PFSK-1 (cell line): ENCODE measurements around the gene LDLRAD4.

Experiments
- POLR2AphosphoS5 ChIP-seq: IDR thresholded peaks from 2 replicates; pipeline ENCODE4 v1.6.1; 2012; ENCODE audit warnings: low read depth, mild to moderate bottlenecking, control low read depth, low read length, moderate library complexity
- REST ChIP-seq, 2 experiments: IDR thresholded peaks; 2 replicates each; pipeline versions ENCODE4 v1.6.1 to v1.8.0; 2011 to 2012; ENCODE audit warnings: low read depth in 2 of 2, low read length in 2 of 2, control low read depth in 1 of 2, inconsistent platforms in 1 of 2, mild to moderate bottlenecking in 1 of 2, moderate library complexity in 1 of 2; ENCODE audit not compliant: insufficient read depth in 1 of 2
- TAF1 ChIP-seq: IDR thresholded peaks from 2 replicates; pipeline ENCODE4 v1.6.1; 2012; ENCODE audit warnings: low read length, control low read depth, borderline replicate concordance; ENCODE audit not compliant: insufficient read depth

- TF ChIP-seq TAF1 (no peak), POLR2AphosphoS5 (no peak), REST (IDR thresholded peaks at IDR 0.05; ENCODE audit: insufficient read depth in 1 of 2, low read depth in 2 of 2, low read length in 2 of 2) (no peak)
These were observed 591 bp upstream of the LDLRAD4 start for GRCh38 chr18:13217971-13218367.
